Cardiac fibroblast (primary cell): ENCODE measurements around the gene DNTT.

ENCODE experiments used
- DNase-seq, 2 donors: peaks; one replicate each; pipeline versions ENCODE4 v3.0.0 to v3.0.0-alpha.2; 2010; ENCODE audit warnings: low read depth in 2 of 2
- H3K4me3 ChIP-seq, 2 donors: replicated peaks in 1 of 2; 1 replicate in 1 of 2; 2 replicates in 1 of 2; pipeline ENCODE4 v1.5.1; 2011; ENCODE audit warnings: low read depth in 2 of 2, low read length in 2 of 2, mild to moderate bottlenecking in 2 of 2, moderate library complexity in 1 of 2
- CTCF ChIP-seq: IDR thresholded peaks from one replicate; pipeline ENCODE4 v1.5.1; 2011; ENCODE audit warnings: low read depth, mild to moderate bottlenecking, low read length, inconsistent platforms

DNTT gene

GRCh38 chr10:96304230-96304629 is at the start of gene DNTT:
TSS of gene DNTT (plus strand) at chr10:96304434. CDS start at chr10:96304498, 64 bp downstream.
- no peak for TF ChIP-seq CTCF
- H3K4me3 ChIP-seq, result no peak within 1 kb of the TSS
- no peak for DNase-seq

- no peak for TF ChIP-seq CTCF
- DNase-seq, result no peak
- H3K4me3 ChIP-seq, result no peak overlapping the region
Measured at GRCh38 chr10:96254976-96255375, 49.3 kb upstream of the DNTT start.

GRCh38 chr10:96255549-96256333 is 48.5 kb upstream of the DNTT start:
- no peak for DNase-seq
- no peak for TF ChIP-seq CTCF
- no peak overlapping the region for H3K4me3 ChIP-seq

GRCh38 chr10:96257944-96258343 is 46.3 kb upstream of the DNTT start:
- no peak overlapping the region for H3K4me3 ChIP-seq
- peak in 1 of 2 donors; percentile 2 for DNase-seq
- no peak for TF ChIP-seq CTCF

GRCh38 chr10:96259150-96259549 is 45.1 kb upstream of the DNTT start:
- no peak for TF ChIP-seq CTCF
- H3K4me3 ChIP-seq, result no peak overlapping the region
- no peak for DNase-seq

GRCh38 chr10:96260014-96260413 is 44.2 kb upstream of the DNTT start:
- no peak overlapping the region for H3K4me3 ChIP-seq
- no peak for TF ChIP-seq CTCF
- DNase-seq, result no peak

GRCh38 chr10:96261132-96261531 is 43.1 kb upstream of the DNTT start:
- TF ChIP-seq CTCF, result no peak
- DNase-seq, result no peak
- no peak overlapping the region for H3K4me3 ChIP-seq
